Subcutaneous preadipocyte (primary cell): ENCODE measurements around the gene PRKRA. TPM values are rescaled to one million over a fixed set of nuclear protein-coding genes. Genes with fewer than 3 reads are reported as not detected.

Experiments
- total RNA-seq: library from RNA; depleted of rRNA; stranded (reverse); fragments of >200 nt; gene quantifications from 2 replicates; pipeline ENCODE4 v1.2.3, GENCODE V29; 2012

The PRKRA gene
- total RNA-seq = 43.6 and 47.0 TPM in 2 replicates

DNA sequence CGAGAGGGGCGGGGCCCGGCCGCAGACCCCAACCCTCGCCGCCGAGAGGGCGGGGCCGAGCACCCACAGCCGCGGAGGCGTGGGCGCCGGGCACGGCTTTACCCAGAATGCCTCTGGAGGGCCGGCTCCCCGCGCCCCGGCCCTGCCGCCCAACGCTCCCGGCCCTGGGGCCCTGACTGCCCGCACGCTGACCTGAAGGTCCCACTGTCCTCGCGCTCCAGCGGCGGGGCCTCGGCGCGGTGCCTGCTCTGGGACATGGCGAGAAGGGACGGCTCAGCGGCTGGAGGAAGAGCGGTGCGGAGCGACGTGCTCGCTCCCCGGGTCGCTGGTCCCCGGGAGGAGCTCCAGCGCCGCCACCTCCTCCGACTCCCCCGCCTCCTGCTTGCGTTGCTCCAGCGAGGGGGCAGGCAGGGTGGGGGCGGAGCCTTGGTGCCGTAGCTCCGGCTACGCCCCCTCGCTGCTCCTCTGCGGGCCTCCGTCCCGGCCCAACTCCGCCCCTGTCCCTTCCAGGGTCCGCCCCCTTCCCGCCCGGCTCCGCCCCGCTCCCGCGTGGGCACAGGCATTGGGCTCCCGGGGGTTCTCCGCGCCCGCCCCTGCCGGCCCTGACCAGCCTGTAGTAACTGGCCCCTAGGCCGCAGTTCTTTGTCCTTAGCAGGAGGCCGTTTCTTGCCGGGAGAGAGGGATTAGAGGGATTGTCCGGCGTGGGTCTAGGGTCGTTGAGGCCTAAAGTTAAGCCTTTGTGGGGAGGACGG lies at the start of gene PRKRA, which contains the start of gene PJVK:
TSS of gene PRKRA (minus strand) at position 402 of the 752 bp plus-strand sequence. CDS start at position 257, 145 bp downstream.
TSS of gene PJVK (plus strand) at position 605 of the 752 bp plus-strand sequence. CDS start 2,032 bp downstream, outside the sequence.

DNA sequence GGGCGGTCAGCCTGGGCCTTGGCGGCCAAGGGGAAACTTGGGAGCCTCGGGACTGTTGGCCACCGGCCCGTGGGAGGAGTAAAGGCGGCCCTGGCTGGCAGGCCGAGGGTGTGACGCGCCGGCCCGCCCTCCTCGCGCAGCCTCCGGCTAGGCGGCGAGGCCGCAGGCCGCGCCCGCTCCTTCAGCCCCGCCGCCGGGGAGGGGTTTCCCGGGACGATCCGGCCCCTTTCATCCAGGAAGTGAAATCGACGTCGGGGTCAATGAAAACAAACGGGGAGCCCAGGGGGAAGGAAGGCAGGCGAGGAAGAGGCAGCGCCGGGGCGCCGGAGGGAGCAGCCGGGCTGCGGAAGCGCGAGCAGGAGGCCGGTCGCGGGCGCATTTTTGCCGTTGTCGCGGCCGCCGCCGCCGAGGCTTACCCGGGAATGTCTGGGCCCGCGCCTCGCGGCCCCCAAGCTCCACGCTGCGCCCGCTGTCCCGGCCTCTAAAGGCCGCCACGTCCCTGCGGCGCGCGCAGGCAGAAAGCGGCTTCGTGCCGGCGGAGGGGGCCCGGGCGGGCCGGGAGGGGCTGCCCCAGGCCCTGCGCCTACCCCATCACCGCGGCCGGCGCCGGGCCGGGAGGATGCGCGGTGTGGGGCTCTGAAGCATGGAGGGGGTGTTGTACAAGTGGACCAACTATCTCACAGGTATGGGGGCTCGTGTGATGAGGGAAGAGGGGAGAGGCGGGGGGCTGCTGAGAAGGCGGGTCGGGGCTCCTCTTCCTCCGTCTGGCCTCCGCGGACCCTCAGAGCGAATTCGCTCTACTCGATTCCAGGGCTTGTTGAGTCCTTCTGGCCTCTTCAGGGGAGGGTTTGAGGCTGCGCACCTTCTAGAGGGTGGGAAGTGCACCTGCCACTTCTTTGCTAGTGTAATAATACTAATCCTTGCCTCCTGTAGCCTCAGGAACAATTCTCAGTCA lies 29.5 kb upstream of the PRKRA start, which contains the start of gene PLEKHA3:
TSS of gene PLEKHA3 (plus strand) at position 231 of the 955 bp plus-strand sequence. CDS start at position 644, 413 bp downstream.

GRCh38 chr2:178478439-178479274 lies 27.7 kb upstream of the PRKRA start, which contains the start of gene FKBP7:
TSS of gene FKBP7 (minus strand) at chr2:178478600. CDS start at chr2:178478499, 101 bp downstream.

Other genes with a start within 250 kb of the PRKRA start
- gene PJVK, start 203 bp upstream of the PRKRA start, total RNA-seq = 0.73 and 0.78 TPM in 2 replicates
- gene FKBP7, start 27.4 kb upstream of the PRKRA start, total RNA-seq = 20.5 and 27.6 TPM in 2 replicates
- 2.6 and 6.3 TPM in 2 replicates for gene PLEKHA3, start 29.3 kb upstream of the PRKRA start, total RNA-seq